Loucy (cell line): ENCODE measurements around the gene RFWD3.

ENCODE experiments used
- H2AFZ ChIP-seq: fragments of 200-600 bp; sonication (generic); 2 replicates; pipeline ENCODE4 v1.6.0; 2016; ENCODE audit warnings: antibody characterized with exemption, mild to moderate bottlenecking, low read length, moderate library complexity
- H3F3A ChIP-seq: fragments of 200-600 bp; 2 replicates; pipeline ENCODE4 v1.6.0; 2016; ENCODE audit warnings: antibody characterized with exemption, low read depth, mild to moderate bottlenecking
- H3K27me3 ChIP-seq: fragments of 200-600 bp; sonication (generic); 2 replicates; pipeline ENCODE4 v1.6.1; 2014; ENCODE audit warnings: low read length, mild to moderate bottlenecking; ENCODE audit not compliant: insufficient read depth, poor library complexity, severe bottlenecking
- H3K36me3 ChIP-seq: fragments of 200-600 bp; sonication (generic); 2 replicates; pipeline ENCODE4 v1.6.1; 2016; ENCODE audit warnings: low read length; ENCODE audit not compliant: insufficient read depth
- H3K4me1 ChIP-seq: fragments of 200-600 bp; sonication (generic); 2 replicates; pipeline ENCODE4 v1.5.1; 2014; ENCODE audit warnings: low read length, mild to moderate bottlenecking; ENCODE audit not compliant: insufficient read depth, poor library complexity, severe bottlenecking
- H3K4me2 ChIP-seq: fragments of 200-600 bp; sonication (generic); 2 replicates; pipeline ENCODE4 v1.6.0; 2014; ENCODE audit warnings: antibody characterized with exemption, low read length, low read depth, mild to moderate bottlenecking; ENCODE audit not compliant: poor library complexity, severe bottlenecking
- H3K4me3 ChIP-seq: fragments of 200-600 bp; sonication (generic); 2 replicates; pipeline ENCODE4 v1.5.1; 2014; ENCODE audit warnings: low read length, mild to moderate bottlenecking, mixed read lengths; ENCODE audit not compliant: poor library complexity, severe bottlenecking
- H3K79me2 ChIP-seq: fragments of 200-600 bp; sonication (generic); 2 replicates; pipeline ENCODE4 v1.6.1; 2014; ENCODE audit warnings: low read length; ENCODE audit not compliant: insufficient read depth
- H3K9ac ChIP-seq: fragments of 200-600 bp; sonication (generic); 2 replicates; pipeline ENCODE4 v1.6.0; 2014; ENCODE audit warnings: mild to moderate bottlenecking, low read depth, low read length, moderate library complexity; ENCODE audit not compliant: poor library complexity, severe bottlenecking
- H3K9me2 ChIP-seq: fragments of 200-600 bp; sonication (generic); replicated peaks from 2 replicates; pipeline ENCODE4 v1.6.1; 2016; ENCODE audit warnings: low read depth, low read length, mixed read lengths
- H3K9me3 ChIP-seq: fragments of 200-600 bp; sonication (generic); 2 replicates; pipeline ENCODE4 v1.6.1; 2014; ENCODE audit warnings: mild to moderate bottlenecking, antibody characterized with exemption, low read length, low read depth; ENCODE audit not compliant: insufficient read depth
- H4K20me1 ChIP-seq: fragments of 200-600 bp; sonication (generic); 2 replicates; pipeline ENCODE4 v1.6.0; 2014; ENCODE audit warnings: antibody characterized with exemption, low read length, mild to moderate bottlenecking; ENCODE audit not compliant: insufficient read depth, poor library complexity, severe bottlenecking
- CTCF ChIP-seq: fragments of 200-600 bp; sonication (generic); conservative IDR thresholded peaks from 2 replicates; pipeline ENCODE4 v1.5.1; 2014; ENCODE audit warnings: mild to moderate bottlenecking, antibody characterized with exemption, low read length
- EZH2phosphoT487 ChIP-seq: fragments of 200-600 bp; IDR thresholded peaks from 2 replicates; pipeline ENCODE4 v1.6.1; 2018; ENCODE audit warnings: antibody characterized with exemption, mild to moderate bottlenecking, moderate library complexity, borderline replicate concordance

Gene RFWD3

GRCh38 chr16:74573622-74574021, 93.1 kb downstream of the RFWD3 start:
- no peaks in the 10 kb centered on the region for H3K4me1 ChIP-seq
- TF ChIP-seq EZH2phosphoT487, result no peak
- no peak for TF ChIP-seq CTCF
- H3K9ac ChIP-seq, result no peak overlapping the region
- no peak overlapping the region for H3K4me2 ChIP-seq
- no peak overlapping the region for H3K4me3 ChIP-seq
- no peaks in the 10 kb centered on the region for H3K27me3 ChIP-seq
- peaks cover 86% of the 10 kb centered on the region for H3K79me2 ChIP-seq
- peaks cover 27% of the 10 kb centered on the region for H4K20me1 ChIP-seq
- no peaks in the 10 kb centered on the region for H3K9me2 ChIP-seq
- H2AFZ ChIP-seq, result no peak overlapping the region
- H3K36me3 ChIP-seq, result no peaks in the 10 kb centered on the region
- no peaks in the 10 kb centered on the region for H3K9me3 ChIP-seq
- H3F3A ChIP-seq, result no peaks in the 10 kb centered on the region
